Measurements from ENCODE around the gene DDX24.

- TF ChIP-seq POLR2AphosphoS5 (IDR thresholded peaks at IDR 0.05) (no peak), CTCF (IDR thresholded peaks at IDR 0.05) (no peak), POLR2A (IDR thresholded peaks at IDR 0.05) (no peak), EP300 (IDR thresholded peaks at IDR 0.05) (no peak)
These were observed 35.2 kb downstream of the DDX24 start for GRCh38 chr14:94045563-94046345.

Measured in suprapubic skin (tissue), 4 donors.